ENCODE measurements around the gene LRRN1. TPM values are rescaled to one million over a fixed set of nuclear protein-coding genes. Genes with fewer than 3 reads are reported as not detected.

LRRN1 gene
- total RNA-seq, 1 experiment from 2014 or later, result 0.57 TPM

- ChIA-PET POLR2A (ENCODE audit: unreplicated experiment) (no interaction called here), CTCF (no interaction called here)
- Histone ChIP-seq H2AFZ (no peak overlapping the region), H3K36me3 (ENCODE audit: low read depth) (no peaks in the 10 kb centered on the region), H3F3A (ENCODE audit: insufficient read depth, low read depth) (no peaks in the 10 kb centered on the region), H3K4me2 (no peak overlapping the region), H3K4me3 (no peak overlapping the region), H3K9me3 (ENCODE audit: insufficient read depth, low read depth) (no peaks in the 10 kb centered on the region), H3K27ac (no peak overlapping the region), H3K79me2 (ENCODE audit: low read depth) (no peaks in the 10 kb centered on the region), H3K27me3 (ENCODE audit: insufficient read depth, low read depth) (no peaks in the 10 kb centered on the region), H3K4me1 (replicated peaks; ENCODE audit: insufficient read depth) (no peaks in the 10 kb centered on the region), H4K20me1 (ENCODE audit: insufficient read depth) (no peaks in the 10 kb centered on the region), H3K9me2 (ENCODE audit: insufficient read depth) (no peaks in the 10 kb centered on the region)
- intact Hi-C loops (cut with micrococcal nuclease; ENCODE audit: unreplicated experiment), result no loop called here
- DNase-seq, result no peak
- no peak for TF ChIP-seq EZH2 (IDR thresholded peaks at IDR 0.05; ENCODE audit: low read depth)
- no peak for TF ChIP-seq CTCF (conservative IDR thresholded peaks at IDR 0.05)
- BruUV-seq (replicated peaks), result no TSS peak
These were observed 94.4 kb downstream of the LRRN1 start for GRCh38 chr3:3893590-3893989.

Data from PC-9 (cell line).